Measurements from ENCODE around the gene PLA2G12A. TPM values are rescaled to one million over a fixed set of nuclear protein-coding genes. Genes with fewer than 3 reads are reported as not detected.
A peak's percentile ranks its signal among the peaks of the same experiment; 100 is the strongest.

The PLA2G12A gene
- 9.2 TPM for total RNA-seq

GRCh38 chr4:109729718-109730618 lies at the start of gene PLA2G12A:
TSS of gene PLA2G12A (minus strand) at chr4:109730070. CDS start at chr4:109729809, 261 bp downstream.
- DNase-seq (ENCODE audit: low read depth in 2 of 3, low spot score in 2 of 3), result peak; percentile 79

DNA sequence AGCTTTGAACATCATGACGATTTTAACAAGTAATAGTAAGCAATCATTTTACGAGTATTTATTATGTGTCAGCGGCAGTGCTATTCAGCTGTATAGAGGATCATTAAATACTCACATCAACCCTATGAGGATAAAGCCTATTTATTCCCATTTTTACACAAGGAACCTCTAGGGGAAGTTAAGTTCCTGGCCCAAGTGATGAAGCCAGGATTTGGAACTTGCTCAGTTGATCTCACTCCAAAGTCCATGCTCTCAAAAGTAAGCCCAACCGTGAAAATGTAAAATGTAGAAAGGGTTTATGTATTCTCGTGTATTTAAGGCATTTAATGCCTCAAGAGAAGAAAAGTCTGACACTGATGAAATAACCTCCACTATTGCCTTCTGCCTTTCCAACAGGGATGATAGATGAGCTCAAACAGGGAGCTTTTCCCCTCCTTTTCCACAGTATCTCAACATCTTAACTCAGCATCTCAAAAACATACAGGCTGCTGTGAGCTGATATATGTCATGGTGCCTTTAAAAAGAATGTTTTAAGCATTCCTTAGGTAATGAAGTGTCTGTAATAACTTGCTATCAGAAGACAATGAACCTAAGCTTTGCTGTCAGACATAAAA lies 35.0 kb upstream of the PLA2G12A start:
- DNase-seq (ENCODE audit: low read depth in 2 of 3, low spot score in 2 of 3), result no peak

- DNase-seq (ENCODE audit: low read depth in 2 of 3, low spot score in 2 of 3), result no peak
Observed at GRCh38 chr4:109764376-109764775, 34.5 kb upstream of the PLA2G12A start.

DNA sequence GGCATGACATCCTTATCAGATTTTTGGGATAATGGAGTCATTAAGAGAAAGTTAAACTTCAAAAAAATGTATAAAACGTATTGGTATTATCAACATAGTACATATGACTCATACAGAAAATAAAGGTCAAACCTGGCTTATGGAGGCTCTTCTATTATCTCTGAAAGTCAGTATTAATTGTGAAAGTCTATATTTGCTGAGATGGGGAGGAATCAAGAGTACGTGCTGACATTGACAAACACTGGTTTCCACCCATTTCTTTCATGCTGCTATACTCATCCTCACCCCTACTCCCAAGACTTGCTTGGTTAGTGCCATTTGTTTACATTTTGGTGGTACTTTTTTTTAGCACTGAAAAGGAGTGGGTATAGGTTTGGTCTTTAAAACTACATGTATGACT lies 30.8 kb upstream of the PLA2G12A start:
- no peak for DNase-seq (ENCODE audit: low read depth in 2 of 3, low spot score in 2 of 3)

- DNase-seq (ENCODE audit: low read depth in 2 of 3, low spot score in 2 of 3), result no peak
Observed at GRCh38 chr4:109755656-109756055, 25.8 kb upstream of the PLA2G12A start.

DNA sequence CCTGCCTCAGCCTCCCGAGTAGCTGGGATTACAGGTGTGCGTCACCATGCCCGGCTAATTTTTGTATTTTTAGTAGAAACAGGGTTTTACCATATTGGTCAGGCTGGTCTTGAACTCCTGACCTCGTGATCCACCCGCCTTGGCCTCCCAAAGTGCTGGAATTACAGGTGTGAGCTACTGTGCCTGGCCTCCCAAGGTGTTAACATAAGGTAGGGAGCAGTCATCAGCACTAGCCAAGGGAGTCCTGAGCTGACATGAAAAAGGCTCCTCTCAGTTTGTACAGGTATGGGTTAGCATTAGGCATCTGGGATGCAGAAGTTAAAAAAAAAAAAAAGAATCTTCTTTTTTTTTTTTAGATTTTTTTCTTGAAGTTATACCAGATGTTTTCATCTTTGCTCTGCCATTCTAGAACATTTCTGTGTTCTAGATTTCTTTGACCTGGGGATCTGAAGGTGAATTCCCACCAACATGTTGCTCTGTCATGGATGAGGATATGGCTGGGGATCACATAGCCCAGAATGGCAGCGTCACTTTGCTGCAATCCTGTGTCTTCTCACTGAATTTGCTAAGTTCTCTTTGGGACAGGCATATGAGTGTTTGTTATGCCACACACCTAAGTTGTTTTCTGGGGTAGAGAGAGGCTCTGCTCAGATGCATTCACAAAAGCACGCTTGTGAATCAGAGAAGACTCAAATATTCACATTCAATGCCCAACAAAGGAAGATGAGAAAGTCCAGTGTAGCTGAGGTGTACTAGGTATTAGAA lies 24.4 kb upstream of the PLA2G12A start:
- peak in 1 of 3 donors; percentile 24 for DNase-seq (ENCODE audit: low read depth in 2 of 3, low spot score in 2 of 3)

GRCh38 chr4:109752525-109752924 lies 22.7 kb upstream of the PLA2G12A start:
- DNase-seq (ENCODE audit: low read depth in 2 of 3, low spot score in 2 of 3), result peak in 1 of 3 donors; percentile 11

DNA sequence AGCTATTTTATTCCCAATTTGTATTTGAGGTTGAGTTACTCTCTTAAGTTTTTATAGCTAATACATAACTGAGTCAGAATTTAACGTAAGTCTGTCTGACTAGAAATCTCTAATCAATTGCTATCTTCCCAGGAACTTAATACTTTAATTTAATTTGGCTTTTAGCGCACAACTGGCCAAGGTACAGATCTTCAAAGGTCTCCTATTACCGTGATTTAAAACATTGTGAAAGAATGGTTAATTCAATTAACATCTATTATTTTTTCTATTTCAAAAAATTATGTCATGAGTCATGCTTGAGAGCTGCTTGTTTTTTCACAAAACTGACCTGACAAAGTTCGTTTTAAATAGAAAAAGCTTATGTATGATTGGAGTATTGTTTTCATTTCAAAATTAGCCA lies 22.0 kb upstream of the PLA2G12A start:
- DNase-seq (ENCODE audit: low read depth in 2 of 3, low spot score in 2 of 3), result no peak

DNA sequence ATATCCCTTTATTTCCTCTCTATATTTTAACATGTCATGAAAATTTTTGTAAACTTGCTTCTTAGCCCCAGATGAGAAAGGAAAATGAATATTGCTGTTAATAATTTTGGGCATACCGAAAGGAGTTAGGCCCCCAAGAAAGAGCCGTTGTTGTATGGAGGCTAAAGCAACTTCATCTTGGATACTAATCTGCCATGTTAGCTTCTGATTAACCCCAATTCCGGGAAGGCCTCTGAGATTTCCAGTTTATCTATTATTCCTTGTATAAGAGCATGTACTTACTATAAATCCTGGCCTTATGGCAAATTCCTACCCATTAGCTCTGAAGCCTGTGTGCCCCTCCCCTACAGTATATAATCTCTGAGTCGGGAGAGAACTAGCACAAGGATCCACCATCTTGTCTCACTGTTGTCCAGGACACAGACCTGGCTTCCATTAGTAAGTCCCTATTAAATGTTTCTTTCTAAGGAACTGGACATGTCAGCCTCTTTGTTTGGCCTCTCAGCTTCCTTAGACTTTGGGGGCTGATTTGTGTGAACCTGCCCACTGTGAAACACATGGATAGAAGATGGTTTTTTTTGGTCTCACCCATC lies 20.9 kb upstream of the PLA2G12A start:
- no peak for DNase-seq (ENCODE audit: low read depth in 2 of 3, low spot score in 2 of 3)

- DNase-seq (ENCODE audit: low read depth in 2 of 3, low spot score in 2 of 3), result no peak
Observed at GRCh38 chr4:109749388-109750082, 19.7 kb upstream of the PLA2G12A start.

GRCh38 chr4:109748114-109748513 lies 18.2 kb upstream of the PLA2G12A start:
- no peak for DNase-seq (ENCODE audit: low read depth in 2 of 3, low spot score in 2 of 3)

GRCh38 chr4:109746728-109747127 lies 16.9 kb upstream of the PLA2G12A start:
- DNase-seq (ENCODE audit: low read depth in 2 of 3, low spot score in 2 of 3), result no peak

GRCh38 chr4:109745830-109746229 lies 16.0 kb upstream of the PLA2G12A start:
- DNase-seq (ENCODE audit: low read depth in 2 of 3, low spot score in 2 of 3), result no peak

- DNase-seq (ENCODE audit: low read depth in 2 of 3, low spot score in 2 of 3), result no peak
Observed at GRCh38 chr4:109739547-109739946, 9.7 kb upstream of the PLA2G12A start.

DNA sequence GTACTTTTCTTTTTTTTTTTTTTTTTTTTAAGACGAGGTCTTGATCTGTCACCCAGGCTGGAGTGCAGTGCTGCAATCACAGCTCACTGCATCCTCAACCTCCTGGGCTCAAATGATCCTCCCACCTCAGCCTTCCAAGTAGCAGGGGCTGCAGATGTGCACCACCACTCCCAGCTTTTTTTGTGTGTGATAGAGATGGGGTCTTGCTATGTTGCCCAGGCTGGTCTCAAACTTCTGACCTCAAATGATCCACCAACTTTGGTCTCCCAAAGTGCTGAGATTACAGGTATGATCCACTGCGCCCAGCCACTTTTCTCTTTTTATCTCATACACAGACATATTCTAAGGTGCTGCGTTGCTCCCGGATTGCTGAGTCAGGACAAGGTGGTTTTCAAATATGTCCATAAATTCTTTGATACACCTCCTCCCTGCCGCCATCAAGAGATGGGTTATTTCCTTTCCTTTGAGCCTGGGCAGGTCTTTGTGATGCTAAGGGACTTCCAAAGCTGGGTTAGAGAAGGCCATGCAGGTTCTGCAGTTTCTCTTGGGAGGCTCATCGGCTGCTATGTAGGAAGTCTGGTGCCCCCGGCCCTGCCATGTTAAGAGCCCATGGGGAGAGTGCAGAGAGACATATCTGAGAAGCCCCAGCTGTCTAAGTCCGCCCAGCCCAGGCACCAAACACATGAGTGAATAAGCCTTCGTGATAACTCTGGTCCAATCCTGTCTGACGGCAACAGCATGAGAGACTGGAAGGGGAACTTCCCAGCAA lies 8.4 kb upstream of the PLA2G12A start:
- no peak for DNase-seq (ENCODE audit: low read depth in 2 of 3, low spot score in 2 of 3)

GRCh38 chr4:109735566-109736365 lies 5.9 kb upstream of the PLA2G12A start:
- DNase-seq (ENCODE audit: low read depth in 2 of 3, low spot score in 2 of 3), result no peak

DNA sequence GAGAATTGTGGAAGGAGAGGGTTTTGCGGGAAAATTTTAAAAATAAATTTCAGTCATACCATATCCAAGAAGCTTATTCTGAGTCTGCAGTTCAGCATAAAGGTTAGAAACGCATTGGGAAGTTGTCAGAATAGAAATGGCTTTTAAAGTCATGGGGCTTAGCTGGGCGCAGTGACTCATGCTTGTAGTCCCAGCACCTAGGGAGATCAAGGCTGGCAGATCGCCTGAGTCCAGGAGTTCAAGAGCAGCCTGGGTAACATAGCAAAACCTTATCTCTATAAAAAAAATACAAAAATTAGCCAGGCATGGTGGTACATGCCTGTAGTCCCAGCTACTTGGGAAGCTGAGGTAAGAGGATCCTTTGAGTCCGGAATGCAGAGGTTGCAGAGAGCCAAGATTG lies 3.9 kb upstream of the PLA2G12A start:
- DNase-seq (ENCODE audit: low read depth in 2 of 3, low spot score in 2 of 3), result no peak

DNA sequence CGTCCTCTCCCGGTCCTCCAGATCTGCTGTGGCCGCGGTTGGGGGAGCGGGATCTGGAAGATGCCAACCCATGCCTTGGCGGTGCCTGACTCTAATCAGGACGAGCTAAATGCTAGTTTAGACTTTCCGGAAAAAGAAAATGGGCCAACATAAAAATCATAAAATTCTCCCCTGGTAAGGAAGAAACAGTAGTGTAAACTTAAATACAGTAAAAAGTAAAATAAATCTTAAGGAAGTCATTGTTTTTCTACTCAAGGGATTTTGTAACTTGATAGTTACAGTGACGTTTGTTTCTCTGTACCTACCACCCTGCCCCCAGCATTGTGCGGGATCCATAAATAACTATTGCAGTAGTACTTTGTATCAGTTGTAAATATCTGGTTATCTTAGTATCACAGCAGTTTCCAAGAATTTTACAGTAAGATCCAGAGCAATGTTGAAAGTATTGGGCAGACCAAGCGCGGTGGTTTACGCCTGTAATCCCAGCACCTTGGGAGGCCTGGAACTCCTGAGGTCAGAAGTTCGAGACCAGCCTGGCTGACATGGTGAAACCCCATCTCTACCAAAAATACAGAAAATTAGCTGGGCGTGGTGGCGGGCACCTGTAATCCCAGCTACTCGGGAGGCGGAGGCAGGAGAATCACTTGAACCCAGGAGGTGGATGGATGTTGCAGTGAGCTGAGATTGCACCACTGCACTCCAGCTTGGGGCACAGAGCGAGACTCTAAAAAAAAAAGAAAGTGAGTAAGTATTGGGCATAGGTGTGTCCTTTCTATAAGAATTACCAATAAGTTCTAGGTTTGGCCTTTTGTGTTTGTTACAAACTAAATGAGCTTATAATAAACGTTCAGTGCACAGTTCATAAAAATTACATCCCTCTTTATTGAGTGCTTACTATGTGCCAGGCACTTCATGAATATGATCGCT lies 1.0 kb upstream of the PLA2G12A start:
- no peak for DNase-seq (ENCODE audit: low read depth in 2 of 3, low spot score in 2 of 3)

Data from hematopoietic multipotent progenitor cell (in vitro differentiated cells).